GM15510 (cell line): ENCODE measurements around the gene EPHB1.

Source experiments
- POLR2A ChIP-seq: IDR thresholded peaks from 3 replicates; pipeline ENCODE4 v1.6.1; 2011; ENCODE audit warnings: borderline replicate concordance; ENCODE audit not compliant: insufficient read length; ENCODE audit errors: extremely low read depth

The EPHB1 gene

DNA sequence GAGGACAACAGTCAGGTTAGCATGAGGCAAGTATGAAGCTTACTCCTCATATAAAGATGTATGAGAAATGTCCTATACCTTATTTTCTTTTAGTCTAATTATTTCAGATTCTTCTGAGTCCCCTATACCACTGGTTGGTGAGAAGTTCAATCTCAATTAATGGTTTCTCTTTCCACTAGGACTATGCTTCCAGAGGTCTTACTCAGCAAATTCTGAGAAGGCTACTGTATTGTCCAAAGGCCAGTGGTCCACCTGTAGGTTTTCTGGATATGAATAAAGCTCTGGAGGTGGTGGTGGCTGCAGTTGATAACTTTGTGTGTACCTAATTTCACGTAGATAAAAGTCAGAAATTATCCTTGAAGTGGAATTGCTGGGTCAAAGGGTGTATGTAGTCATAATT lies 149.4 kb downstream of the EPHB1 start:
- TF ChIP-seq POLR2A: no peak

DNA sequence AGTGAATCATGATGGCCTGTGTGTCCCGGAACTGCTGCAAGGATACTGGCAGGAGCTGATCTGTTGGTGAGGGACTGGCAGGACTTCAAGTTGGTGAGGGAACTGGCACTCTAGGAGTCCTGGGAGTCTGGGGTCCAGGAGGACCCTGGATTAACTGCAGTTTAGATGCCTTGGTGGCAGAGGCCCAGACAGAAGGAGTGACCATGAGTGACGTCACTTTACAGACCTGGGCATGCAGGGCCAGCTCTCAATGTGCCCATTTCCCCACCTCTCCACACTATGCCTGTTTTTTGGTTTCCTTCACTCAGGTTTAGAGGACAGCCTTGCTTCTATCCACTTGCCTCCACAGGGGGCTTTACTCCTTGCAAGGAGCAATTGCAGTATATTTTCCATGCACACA lies 154.1 kb downstream of the EPHB1 start:
- TF ChIP-seq POLR2A: no peak

DNA sequence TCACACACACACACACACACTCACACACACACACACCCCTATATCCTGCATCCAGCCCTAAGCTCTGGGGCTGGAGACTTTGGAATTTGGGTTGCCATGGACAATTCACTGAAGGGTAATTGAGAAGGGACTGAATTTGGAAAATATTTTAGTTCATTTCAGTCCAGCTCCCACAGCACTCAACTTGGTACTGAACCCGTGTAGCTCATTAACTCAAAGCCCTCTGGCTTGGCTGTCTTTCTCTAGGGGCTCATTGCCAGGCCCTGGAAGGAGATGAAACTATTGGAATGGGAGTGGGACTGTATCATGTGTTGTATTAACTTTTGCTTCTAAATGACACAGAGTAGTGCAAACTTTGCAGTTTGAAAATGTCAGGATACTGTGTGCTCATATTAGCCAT lies 157.3 kb downstream of the EPHB1 start:
- no peak for TF ChIP-seq POLR2A

DNA sequence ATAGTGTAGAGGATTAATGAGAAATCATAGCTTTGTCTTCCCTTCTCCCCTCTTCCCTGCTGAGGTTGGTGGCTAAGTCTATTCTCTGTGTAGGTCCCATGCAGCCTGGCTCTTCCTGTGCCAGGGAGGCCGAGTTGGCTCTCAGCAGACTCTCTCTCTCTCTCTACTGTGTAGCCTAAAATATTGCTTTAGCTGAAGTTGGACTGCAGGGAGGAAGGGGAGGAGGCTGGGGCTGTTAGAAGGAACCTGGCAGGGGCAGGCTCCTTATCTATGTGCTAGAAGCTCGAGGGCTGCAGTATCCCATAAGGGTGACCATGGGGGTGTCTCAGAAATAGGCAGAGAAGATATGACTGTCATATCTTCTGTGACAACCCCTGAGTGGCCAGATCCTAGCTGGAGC lies 160.8 kb downstream of the EPHB1 start:
- no peak for TF ChIP-seq POLR2A

DNA sequence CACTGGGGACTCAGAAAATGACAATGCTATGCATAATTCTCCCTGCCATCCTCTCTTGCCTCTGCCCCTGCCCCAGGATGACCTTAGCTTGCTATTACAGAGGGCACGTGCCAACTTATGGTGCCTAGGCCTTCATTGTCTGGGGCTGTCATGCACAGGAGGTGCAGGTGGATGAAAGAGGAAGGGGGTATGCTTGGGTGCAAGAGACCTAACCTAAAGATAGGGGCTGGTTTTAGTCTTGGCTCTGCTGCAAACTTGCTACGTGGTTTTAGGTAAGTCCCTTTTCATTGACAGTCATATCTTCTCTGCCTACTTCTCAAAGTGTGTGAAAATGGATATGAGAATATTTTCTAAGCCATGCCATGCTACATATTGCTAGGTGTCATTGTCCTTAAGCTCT lies 161.3 kb downstream of the EPHB1 start:
- TF ChIP-seq POLR2A: no peak

DNA sequence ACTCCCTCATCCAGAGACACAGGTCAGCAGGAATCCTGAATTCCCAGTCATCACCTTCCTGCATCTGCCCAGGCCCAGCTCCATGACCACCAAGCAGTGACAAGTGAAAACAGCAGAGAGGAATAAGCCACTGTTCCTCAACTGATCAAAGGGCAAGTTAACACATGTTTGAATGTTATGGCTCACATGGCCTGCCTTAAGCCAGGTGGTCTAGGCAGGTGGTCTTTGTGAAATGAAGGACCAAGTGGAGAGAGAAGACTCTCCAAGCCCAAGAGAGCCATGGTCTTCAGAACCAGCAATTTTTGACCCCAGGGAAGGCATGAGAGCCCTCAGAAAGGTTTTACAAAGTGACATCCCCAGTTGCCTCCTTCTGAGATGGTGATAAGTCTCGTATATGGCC lies 161.8 kb downstream of the EPHB1 start:
- TF ChIP-seq POLR2A: no peak

DNA sequence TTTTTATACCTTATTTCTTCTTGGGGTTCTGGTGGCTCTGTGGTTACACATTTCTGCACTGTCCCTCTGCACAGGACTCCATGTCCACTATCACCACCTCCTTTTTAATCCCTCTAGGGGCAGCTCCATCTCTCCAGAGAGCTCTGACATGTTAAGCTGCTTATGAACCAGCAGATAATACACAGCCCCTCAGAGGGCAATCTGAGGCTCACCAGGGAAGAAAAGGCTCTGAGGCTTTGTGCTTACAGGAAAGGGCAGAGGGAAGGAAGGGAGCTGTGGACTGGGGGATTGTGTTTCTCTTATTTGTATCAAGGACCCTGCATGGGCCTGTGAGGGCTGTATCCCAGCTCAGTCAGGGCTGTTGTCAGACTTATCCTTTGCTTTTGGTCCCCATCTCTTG lies 164.5 kb downstream of the EPHB1 start:
- TF ChIP-seq POLR2A: no peak

DNA sequence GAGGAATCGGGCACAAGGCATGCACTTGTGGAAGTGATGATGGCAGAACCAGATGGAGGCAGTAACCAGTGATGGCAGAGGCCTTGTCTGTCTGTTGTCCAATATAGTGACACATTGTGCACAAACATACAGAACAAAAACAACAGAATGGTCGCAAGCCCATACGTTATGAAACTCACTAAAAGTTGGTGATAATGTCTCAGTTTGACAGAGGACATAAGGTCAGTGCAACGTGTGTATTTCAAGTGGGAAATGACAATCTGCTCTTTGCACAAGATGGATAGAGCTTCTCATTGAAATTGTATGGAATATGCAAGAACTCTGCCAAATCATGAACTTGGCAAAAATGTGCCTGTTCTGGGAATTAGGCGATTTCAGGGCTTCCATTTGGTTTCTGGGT lies 169.2 kb downstream of the EPHB1 start:
- TF ChIP-seq POLR2A: no peak

DNA sequence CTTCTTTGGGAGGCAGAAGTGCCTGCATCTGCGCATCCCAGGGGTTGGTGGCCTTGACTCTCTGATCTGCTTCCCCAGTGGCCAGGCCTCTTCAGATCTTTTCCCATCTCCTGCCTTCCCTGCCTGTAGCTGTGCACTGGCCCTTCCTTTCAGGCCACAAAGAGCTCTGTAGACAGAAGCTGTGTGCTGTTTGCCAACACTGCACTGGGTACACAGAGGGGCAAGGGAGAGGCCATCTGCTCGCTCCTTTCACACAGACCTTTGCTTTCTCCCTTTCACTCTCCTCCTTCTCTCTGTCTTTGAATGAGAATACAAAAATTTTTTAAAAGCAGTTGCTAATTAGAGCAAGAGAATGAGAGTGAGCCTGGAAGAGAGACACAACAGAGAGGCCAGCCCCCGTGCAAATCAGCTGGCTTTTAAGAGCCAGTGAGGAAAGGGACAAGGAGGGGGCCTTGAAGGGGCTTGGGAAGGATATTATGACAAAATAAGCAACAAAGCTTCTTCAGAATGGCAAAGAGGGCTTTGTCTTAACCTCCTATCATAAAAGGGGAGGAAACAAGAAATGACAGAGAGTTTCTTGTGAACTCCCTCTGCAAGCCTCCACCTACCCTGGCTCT lies 170.9 kb downstream of the EPHB1 start:
- no peak for TF ChIP-seq POLR2A

DNA sequence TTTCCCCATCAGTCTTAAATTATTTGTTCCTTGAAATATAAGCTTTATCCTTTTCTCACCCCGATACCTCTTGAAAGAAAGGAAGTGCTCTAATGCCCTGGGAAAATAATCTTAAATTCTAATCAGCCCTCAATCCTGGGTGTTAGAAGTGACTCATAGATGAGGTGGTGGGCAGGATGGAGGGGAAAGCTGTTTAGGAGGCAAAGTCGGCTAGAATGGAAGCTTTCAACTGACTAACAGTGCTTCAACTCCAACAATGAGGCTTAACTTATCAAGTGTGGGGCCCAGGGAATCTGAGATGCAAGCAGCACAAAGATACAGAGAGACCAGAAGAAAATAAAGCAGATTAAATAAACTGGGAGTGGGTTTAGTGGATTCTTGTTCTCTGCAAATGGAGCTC lies 175.8 kb downstream of the EPHB1 start:
- no peak for TF ChIP-seq POLR2A

DNA sequence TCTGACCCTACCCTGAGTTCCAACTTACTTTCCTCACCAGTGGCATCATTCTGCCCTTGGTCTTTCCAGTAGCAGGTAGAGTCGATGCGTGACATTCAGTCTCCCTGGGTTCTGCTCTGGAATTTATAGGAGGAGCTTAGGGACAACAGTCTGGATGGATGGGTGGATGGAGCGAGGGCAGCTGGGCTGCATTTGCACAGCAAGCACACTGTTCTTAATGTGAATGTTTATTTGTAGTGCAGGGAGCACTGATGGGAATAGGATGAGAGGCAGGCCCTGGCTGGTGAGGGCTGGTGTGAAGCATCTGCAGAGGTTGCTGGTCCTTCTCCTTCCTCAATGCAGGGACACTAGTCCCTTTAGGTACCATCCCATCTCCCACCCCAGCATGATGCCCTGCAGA lies 176.2 kb downstream of the EPHB1 start:
- TF ChIP-seq POLR2A: no peak

DNA sequence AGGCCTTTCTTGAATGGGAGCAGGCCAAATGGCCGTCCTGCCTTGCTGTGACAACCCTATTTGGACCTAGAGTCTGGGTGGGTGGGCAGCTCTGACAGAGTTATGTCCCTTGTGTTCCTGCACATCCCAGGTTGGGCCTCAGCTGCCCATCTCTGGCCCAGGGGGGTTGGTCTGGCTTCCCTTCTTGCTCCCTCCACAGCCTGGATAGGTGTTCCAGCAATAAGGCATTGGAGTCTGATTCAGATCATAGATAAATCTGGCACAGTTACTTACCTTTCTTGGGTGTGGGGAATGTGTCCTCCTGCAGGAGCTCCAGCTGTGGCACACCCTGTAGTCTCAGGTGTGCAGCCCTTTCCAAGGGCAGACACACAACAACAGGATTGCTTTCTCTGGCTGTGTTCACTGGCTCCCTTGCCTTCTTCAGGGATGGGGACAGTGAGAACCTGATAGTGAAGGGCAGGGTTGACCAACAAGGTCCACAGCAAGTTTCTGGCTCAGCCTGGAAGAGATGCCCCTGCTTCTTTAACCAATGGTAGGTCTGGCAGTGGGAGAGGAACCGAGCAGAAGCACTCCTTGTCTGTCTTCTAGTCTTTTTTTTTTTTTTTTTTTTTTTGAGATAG lies 177.9 kb downstream of the EPHB1 start:
- no peak for TF ChIP-seq POLR2A

DNA sequence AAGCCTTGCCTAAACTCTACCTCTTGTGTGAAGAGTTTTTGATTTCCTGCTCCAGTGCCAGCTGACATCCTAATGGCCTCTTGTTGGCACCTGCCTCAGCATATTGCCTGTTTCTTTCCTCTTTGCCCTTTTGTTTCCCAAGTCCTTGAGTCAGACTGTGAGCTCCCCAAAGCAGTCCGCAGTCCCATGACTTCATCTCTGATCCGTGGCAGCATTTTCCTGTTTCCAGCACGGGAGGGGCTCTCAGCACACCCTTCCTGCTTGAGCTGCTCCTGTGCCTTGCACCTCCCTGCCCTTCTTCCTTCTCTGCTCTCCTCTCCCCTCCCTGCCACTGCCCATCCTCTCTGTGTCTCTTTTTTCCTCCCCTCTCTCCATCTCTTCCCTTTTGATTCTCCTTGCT lies 179.6 kb downstream of the EPHB1 start:
- no peak for TF ChIP-seq POLR2A

DNA sequence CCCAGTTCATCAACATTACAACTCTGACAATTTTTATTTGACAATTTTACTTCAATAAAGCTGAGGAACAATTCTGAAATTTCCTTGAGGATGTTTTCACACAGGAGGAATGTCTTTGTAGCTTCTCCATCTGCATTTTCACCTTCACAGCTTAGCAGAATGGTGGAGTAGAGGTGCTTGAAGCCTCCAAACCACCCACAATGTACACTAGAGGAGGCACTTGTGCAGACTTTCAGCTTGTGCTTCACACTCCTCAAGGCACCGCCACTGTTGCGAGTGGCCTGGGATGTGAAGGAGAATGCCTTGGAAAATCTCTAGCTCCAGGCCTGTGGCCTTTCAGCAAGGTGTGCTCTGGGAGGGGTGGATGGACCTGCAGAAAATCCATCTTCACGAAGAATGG lies 181.9 kb downstream of the EPHB1 start:
- TF ChIP-seq POLR2A: no peak

DNA sequence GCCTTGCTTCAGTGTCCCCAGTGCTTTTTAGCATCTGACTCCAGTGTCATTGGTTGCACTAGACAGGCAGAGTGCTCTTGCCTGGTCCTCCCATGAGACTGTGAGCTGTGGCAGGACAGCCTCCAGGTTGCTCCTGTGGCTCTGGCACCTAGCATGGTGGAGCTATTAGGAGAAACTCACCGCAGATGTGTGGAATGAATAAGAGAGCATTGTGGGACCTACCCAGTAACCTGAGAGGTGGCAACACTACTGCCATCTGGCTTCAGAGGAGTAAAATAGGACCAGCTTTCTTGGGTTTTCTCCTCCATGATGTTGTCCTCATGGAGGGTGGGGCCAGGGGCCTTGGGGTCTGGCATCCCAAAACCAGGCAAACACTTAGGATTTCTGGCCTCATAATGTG lies 183.6 kb downstream of the EPHB1 start:
- no peak for TF ChIP-seq POLR2A

DNA sequence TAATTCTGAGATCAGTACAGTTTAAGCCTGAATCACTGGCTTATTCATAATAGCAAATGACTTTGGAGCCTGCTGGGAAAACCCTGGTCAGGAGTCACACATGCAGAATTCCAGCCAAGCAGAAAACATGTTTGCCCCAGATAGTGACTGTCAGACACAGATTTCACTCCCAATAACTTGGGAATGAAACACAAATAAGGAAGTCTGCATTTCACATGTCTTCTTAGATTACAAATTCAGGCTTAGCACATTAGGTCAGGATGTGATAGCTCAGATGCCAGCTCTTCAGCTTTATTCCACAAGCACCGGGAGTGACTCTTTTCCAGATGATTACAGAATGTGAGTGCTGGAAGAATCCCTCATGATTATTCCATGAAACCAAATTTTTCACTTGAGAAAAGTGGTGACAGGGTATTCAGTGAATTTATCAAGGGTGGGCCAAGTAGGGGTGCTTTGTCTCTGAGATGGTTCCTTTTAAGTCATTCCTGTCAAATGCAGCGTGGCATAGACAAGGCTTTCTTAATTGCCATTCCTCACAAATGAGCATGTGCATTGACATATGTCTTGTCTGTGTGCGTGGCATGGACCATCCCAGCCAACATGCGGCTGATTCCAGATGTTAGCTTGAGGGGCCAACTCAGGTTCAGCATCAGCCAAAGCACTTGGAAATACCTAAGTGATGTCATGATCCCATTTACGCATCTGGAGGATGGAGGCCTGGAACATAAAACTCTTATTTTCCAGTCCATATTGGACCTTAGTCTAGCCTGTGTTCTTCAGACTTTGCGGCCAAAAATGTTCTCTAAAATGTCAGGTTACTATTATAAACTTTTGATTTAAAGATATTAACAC lies 191.0 kb downstream of the EPHB1 start:
- TF ChIP-seq POLR2A: no peak
